ENCODE measurements around the gene HVCN1. TPM values are rescaled to one million over a fixed set of nuclear protein-coding genes. Genes with fewer than 3 reads are reported as not detected.

The HVCN1 gene
- polyA plus RNA-seq, 2 of the 4 experiments (the other 2 are of a cell fraction) = 0.34 to 1.1 TPM

DNA sequence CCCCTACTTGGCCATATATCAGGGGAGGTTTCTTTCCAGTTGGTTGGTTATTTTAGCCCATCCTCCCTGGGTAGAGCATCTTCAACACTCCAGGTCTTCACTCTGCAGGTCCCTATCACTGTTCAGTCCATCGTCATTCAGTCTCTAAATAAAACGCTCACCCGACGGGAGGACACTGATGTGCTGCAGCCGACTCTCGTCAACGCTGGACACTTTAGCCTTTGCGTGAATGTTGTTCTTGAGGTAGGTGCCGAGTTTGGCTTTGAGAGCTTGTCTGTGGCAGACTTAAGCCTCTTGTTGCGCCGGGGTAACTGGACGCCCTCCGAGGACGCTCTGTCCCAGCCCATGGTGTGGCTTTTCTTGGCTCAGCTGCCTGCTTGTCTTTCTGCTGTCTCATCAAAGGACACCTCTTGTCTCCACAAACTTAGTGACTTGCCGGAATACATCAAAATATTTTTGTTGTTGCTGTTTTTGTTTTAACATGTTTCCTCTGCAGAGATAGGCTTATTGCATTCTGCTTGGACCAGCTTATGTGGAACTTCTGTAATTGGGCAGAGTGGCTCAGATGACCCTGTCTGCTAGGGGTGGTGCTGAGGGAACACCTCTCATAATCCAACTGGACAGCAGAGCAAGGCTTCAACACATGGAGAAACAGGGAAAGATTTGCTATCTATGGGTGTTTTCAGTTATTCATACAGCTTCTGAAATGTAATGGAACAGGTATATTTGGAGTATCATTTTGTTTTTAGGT, 48.5 kb downstream of the HVCN1 start:
- H3K4me2 ChIP-seq = no peak overlapping the region
- no peak for FAIRE-seq

DNA sequence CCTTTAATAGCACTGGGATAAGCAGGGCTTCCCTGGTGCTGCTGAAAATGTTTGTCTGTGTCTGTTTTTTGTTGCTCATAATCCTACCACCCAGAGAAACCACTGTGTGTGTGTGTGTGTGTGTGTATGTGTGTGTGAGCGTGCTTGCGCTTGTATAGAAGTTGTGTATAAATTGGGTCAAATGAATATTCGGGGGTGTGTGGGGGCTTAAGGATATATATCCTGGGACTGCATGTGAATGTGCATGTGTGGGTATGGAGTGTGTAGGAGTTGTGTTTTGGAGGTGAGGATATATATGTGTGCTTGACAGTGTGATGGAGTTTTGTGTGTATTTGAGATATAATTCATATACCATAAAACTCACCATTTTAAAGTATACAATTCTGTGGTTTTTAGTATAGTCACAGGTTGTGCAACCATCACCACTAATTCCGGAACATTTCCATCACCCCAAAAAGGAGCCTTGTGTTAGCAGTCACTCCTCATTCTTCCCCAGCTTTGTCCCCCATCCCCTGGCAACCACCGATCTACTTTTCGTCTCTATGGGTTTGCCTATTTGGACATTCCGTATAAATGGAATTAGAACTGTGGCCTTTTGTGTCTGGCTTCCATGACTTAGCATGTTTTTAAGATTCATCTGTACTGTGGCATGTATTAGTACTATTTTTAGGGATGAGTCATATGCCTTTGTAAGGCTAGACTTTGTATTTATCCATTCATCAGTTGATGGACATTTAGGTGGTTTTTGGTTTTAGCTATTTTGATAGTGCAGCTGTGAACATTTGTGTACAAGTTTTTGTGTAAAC, 49.4 kb downstream of the HVCN1 start:
- FAIRE-seq (no peak), ATAC-seq (peak in 1 of 2 experiments; percentile 51; a peak in 2 of 6 replicates), DNase-seq (ENCODE audit: low read depth in 1 of 2, low spot score in 1 of 2) (peak in 1 of 2 experiments; percentile 14)
- no peak overlapping the region for H3K4me3 ChIP-seq
- WGBS (ENCODE audit: missing lambda C conversion rate) = 93% methylated on average over 7 of the region's 7 CpGs
- H3K4me2 ChIP-seq = 0 out of 3 replicates have a peak overlapping the region, but pooled peaks have one; percentile 16
- peaks cover 8% of the 10 kb centered on the region; the same call in 1 of the 3 replicates for H3K4me1 ChIP-seq
- CTCF ChIA-PET = interaction anchor here (1.3 kb wide), 4 partner anchors 31 to 248 kb away, joined by 3 to 4 read pairs (median 3); no protein-coding TSS in a partner anchor
- H3K9me3 ChIP-seq = no peaks in the 10 kb centered on the region
- H3K27ac ChIP-seq = no peak overlapping the region
- POLR2A ChIA-PET = no interaction called here
- TF ChIP-seq PHF8 (IDR thresholded peaks at IDR 0.05; ENCODE audit: borderline replicate concordance, low read depth) (no peak), SMC3 (IDR thresholded peaks at IDR 0.05) (no peak), FOXS1 (CRISPR knock-in tag; IDR thresholded peaks at IDR 0.05) (no peak), RAD21 (conservative IDR thresholded peaks at IDR 0.05 in 1 of 2, IDR thresholded peaks at IDR 0.05 in 1 of 2) (no peak), MAZ (IDR thresholded peaks at IDR 0.05; ENCODE audit: borderline replicate concordance, low read depth, low read length) (no peak), MAFK (IDR thresholded peaks at IDR 0.05; ENCODE audit: partially characterized antibody) (peak; percentile 9), NFE2L2 (conservative IDR thresholded peaks at IDR 0.05; ENCODE audit: low read length) (0 out of 2 replicates have a peak, but pooled peaks have one; percentile 14), FOSL2 (IDR thresholded peaks at IDR 0.05) (no peak), FOSL2 (CRISPR knock-in tag; IDR thresholded peaks at IDR 0.05) (peak; percentile 56), RFX5 (IDR thresholded peaks at IDR 0.05) (no peak), TFCP2L1 (CRISPR knock-in tag; IDR thresholded peaks at IDR 0.05) (no peak), POLR2AphosphoS2 (conservative IDR thresholded peaks at IDR 0.05; ENCODE audit: low read length) (no peak)
- TF ChIP-seq, protein P1, sequence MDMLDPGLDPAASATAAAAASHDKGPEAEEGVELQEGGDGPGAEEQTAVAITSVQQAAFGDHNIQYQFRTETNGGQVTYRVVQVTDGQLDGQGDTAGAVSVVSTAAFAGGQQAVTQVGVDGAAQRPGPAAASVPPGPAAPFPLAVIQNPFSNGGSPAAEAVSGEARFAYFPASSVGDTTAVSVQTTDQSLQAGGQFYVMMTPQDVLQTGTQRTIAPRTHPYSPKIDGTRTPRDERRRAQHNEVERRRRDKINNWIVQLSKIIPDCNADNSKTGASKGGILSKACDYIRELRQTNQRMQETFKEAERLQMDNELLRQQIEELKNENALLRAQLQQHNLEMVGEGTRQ (IDR thresholded peaks at IDR 0.05) = no peak
- TF ChIP-seq, protein P2, sequence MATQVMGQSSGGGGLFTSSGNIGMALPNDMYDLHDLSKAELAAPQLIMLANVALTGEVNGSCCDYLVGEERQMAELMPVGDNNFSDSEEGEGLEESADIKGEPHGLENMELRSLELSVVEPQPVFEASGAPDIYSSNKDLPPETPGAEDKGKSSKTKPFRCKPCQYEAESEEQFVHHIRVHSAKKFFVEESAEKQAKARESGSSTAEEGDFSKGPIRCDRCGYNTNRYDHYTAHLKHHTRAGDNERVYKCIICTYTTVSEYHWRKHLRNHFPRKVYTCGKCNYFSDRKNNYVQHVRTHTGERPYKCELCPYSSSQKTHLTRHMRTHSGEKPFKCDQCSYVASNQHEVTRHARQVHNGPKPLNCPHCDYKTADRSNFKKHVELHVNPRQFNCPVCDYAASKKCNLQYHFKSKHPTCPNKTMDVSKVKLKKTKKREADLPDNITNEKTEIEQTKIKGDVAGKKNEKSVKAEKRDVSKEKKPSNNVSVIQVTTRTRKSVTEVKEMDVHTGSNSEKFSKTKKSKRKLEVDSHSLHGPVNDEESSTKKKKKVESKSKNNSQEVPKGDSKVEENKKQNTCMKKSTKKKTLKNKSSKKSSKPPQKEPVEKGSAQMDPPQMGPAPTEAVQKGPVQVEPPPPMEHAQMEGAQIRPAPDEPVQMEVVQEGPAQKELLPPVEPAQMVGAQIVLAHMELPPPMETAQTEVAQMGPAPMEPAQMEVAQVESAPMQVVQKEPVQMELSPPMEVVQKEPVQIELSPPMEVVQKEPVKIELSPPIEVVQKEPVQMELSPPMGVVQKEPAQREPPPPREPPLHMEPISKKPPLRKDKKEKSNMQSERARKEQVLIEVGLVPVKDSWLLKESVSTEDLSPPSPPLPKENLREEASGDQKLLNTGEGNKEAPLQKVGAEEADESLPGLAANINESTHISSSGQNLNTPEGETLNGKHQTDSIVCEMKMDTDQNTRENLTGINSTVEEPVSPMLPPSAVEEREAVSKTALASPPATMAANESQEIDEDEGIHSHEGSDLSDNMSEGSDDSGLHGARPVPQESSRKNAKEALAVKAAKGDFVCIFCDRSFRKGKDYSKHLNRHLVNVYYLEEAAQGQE (IDR thresholded peaks at IDR 0.05) = no peak

More for the DNA sequence above, 48.5 kb downstream of the HVCN1 start:
- DNase-seq (ENCODE audit: low read depth in 1 of 2, low spot score in 1 of 2) (no peak), ATAC-seq (no peak)
- Histone ChIP-seq H3K4me1 (peaks cover 8% of the 10 kb centered on the region; the same call in 1 of the 3 replicates), H3K9me3 (no peaks in the 10 kb centered on the region), H3K4me3 (no peak overlapping the region), H3K27ac (no peak overlapping the region)
- TF ChIP-seq MAFK (IDR thresholded peaks at IDR 0.05; ENCODE audit: partially characterized antibody) (no peak), CHD4 (IDR thresholded peaks at IDR 0.05; ENCODE audit: borderline replicate concordance) (no peak), NFE2L2 (conservative IDR thresholded peaks at IDR 0.05; ENCODE audit: low read length) (no peak), MYC (IDR thresholded peaks at IDR 0.05; ENCODE audit: borderline replicate concordance, low read length) (no peak), ZSCAN20 (CRISPR knock-in tag; IDR thresholded peaks at IDR 0.05) (no peak), ZFP36 (IDR thresholded peaks at IDR 0.05; ENCODE audit: borderline replicate concordance, partially characterized antibody) (no peak), KDM1A (IDR thresholded peaks at IDR 0.05; ENCODE audit: low read depth) (no peak), FOSL2 (IDR thresholded peaks at IDR 0.05) (no peak), FOSL2 (CRISPR knock-in tag; IDR thresholded peaks at IDR 0.05) (no peak), SREBF2 (IDR thresholded peaks at IDR 0.05) (no peak), ZNF302 (CRISPR knock-in tag; IDR thresholded peaks at IDR 0.05) (no peak), HEYL (CRISPR knock-in tag; IDR thresholded peaks at IDR 0.05) (no peak), HOXB5 (CRISPR knock-in tag; IDR thresholded peaks at IDR 0.05) (no peak)
- TF ChIP-seq, protein P3, sequence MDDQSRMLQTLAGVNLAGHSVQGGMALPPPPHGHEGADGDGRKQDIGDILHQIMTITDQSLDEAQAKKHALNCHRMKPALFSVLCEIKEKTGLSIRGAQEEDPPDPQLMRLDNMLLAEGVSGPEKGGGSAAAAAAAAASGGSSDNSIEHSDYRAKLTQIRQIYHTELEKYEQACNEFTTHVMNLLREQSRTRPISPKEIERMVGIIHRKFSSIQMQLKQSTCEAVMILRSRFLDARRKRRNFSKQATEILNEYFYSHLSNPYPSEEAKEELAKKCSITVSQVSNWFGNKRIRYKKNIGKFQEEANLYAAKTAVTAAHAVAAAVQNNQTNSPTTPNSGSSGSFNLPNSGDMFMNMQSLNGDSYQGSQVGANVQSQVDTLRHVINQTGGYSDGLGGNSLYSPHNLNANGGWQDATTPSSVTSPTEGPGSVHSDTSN (IDR thresholded peaks at IDR 0.05) = no peak
- TF ChIP-seq, protein P1 (IDR thresholded peaks at IDR 0.05) = no peak
- TF ChIP-seq, protein P4, sequence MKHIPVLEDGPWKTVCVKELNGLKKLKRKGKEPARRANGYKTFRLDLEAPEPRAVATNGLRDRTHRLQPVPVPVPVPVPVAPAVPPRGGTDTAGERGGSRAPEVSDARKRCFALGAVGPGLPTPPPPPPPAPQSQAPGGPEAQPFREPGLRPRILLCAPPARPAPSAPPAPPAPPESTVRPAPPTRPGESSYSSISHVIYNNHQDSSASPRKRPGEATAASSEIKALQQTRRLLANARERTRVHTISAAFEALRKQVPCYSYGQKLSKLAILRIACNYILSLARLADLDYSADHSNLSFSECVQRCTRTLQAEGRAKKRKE (CRISPR knock-in tag; IDR thresholded peaks at IDR 0.05; ENCODE audit: low read depth) = no peak
- TF ChIP-seq, protein P5, sequence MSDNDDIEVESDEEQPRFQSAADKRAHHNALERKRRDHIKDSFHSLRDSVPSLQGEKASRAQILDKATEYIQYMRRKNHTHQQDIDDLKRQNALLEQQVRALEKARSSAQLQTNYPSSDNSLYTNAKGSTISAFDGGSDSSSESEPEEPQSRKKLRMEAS (IDR thresholded peaks at IDR 0.05) = no peak
- TF ChIP-seq, protein P6, sequence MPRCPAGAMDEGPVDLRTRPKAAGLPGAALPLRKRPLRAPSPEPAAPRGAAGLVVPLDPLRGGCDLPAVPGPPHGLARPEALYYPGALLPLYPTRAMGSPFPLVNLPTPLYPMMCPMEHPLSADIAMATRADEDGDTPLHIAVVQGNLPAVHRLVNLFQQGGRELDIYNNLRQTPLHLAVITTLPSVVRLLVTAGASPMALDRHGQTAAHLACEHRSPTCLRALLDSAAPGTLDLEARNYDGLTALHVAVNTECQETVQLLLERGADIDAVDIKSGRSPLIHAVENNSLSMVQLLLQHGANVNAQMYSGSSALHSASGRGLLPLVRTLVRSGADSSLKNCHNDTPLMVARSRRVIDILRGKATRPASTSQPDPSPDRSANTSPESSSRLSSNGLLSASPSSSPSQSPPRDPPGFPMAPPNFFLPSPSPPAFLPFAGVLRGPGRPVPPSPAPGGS (IDR thresholded peaks at IDR 0.05) = no peak
- CTCF ChIA-PET = interaction anchor here (1.3 kb wide), 2 partner anchors 30 to 40 kb away, joined by 3 read pairs; no protein-coding TSS in a partner anchor
- 95% methylated on average over 15 of the region's 15 CpGs for WGBS (ENCODE audit: missing lambda C conversion rate)
- POLR2A ChIA-PET = no interaction called here
